GM19468 (cell line): ENCODE measurements around the gene NEURL1B.

Source experiments
- ATAC-seq: cut with Tn5 transposase; IDR thresholded peaks from one replicate; pipeline ENCODE4 v1.9.1; 2021; ENCODE audit warnings: mild to moderate bottlenecking, moderate library complexity, moderate number of reproducible peaks; ENCODE audit not compliant: unreplicated experiment; ENCODE audit errors: extremely low read depth

NEURL1B gene

DNA sequence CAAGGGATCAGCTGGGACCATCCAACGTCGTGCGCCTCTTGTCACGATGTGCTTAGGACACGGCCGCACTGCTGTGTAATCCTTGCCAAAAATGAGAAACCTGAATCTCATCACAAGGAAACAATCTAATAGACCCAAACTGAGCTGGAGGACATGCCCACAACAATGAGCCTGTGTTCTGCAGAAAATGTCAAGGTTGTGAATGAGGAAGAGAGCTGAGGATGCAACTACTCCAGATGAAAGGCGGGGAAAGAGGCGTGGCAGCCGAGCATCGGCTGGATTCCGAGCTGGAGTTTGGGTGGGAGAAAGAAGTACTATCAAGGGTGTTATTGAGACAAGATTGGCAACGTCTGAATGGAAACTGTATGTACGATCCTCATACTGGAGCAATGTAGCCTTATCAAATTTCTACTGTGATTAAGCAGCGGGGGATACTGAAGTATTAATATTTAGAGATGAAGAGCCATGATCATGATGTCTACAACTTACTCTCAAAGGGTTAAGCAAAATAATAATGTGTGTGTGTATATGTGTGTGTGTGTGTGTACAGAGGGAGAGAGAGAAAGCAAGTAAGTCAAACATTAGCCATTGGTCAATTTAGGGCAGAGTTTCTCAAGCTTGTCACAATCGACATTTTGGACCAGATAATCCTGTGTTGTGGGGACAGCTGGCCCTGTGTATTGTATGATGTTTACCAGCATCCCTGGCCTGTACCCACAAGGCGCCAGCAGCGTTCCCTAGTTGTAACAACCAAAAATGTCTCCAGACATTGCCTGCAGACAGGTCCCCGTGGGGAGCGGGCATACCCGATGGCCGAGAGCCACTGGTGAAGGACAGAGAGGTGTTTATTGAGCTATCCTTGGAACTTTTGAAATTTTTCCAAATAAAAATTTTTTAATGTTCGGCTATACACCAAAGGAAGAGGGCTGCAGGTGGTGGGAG, 83.5 kb downstream of the NEURL1B start:
- no peak for ATAC-seq

GRCh38 chr5:172725273-172725672, 84.2 kb downstream of the NEURL1B start:
- ATAC-seq: no peak

DNA sequence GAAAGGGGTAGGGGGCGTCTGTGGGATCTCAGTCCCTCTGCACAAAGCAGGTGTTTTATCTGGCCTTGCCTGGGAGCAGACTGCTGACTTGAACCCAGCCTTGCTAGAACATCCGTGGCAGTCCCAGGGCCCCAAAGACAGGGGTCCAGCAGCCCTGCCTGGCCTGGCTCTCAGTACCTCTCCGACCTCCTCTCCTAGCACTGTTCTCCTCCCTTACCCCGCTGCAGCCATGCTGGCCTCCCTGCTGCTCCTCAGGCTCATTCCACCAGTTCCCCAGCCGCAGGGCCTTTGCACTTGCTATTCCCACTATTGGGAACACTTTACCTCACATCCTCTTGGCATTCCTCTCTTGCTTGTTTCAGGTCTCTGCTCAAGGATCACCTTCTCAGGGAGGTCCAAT, 84.7 kb downstream of the NEURL1B start:
- ATAC-seq: no peak

DNA sequence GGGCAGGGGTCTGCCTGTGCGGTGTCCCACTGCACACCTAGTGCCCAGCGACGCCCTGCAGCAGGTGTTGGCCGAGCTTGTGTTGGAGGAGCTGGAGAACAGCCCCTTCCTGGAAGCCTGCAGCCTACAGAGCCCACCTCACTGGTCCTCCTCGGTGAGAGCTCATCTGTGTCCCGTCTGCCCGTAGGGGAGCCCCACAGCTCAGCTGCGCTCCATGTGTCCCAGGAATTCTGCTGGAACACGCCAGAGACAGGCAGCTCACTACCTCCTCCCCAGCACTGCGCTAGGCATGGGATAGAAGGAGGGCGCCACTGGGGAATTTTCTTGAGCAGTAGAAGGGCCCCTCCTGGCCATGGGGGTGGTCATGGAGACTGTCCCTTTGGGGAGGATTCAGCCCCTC, 85.9 kb downstream of the NEURL1B start:
- no peak for ATAC-seq

DNA sequence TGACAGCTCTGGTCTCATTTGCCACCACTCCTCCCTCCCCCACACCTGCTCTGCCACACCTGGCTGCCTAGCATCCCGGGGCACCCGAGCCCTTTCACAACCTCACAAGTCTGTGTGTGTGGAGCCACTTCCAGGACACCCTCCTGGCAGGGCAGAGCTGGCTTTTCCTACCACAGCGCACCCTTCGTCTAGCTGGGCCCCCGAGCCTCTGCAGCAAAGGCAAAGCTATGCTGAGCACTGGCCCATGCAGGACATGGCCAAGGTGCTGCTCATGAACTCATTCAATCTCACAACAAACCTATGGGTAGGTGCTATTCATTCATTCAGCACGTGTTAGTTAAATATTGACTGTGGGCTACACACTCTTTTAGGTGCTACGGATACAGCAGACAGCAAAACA, 86.5 kb downstream of the NEURL1B start:
- ATAC-seq: no peak

GRCh38 chr5:172728481-172729241, 87.6 kb downstream of the NEURL1B start:
- ATAC-seq: no peak

- ATAC-seq: no peak
These were observed 88.5 kb downstream of the NEURL1B start for GRCh38 chr5:172729588-172729987.

- no peak for ATAC-seq
These were observed 89.2 kb downstream of the NEURL1B start for GRCh38 chr5:172730222-172730621.

DNA sequence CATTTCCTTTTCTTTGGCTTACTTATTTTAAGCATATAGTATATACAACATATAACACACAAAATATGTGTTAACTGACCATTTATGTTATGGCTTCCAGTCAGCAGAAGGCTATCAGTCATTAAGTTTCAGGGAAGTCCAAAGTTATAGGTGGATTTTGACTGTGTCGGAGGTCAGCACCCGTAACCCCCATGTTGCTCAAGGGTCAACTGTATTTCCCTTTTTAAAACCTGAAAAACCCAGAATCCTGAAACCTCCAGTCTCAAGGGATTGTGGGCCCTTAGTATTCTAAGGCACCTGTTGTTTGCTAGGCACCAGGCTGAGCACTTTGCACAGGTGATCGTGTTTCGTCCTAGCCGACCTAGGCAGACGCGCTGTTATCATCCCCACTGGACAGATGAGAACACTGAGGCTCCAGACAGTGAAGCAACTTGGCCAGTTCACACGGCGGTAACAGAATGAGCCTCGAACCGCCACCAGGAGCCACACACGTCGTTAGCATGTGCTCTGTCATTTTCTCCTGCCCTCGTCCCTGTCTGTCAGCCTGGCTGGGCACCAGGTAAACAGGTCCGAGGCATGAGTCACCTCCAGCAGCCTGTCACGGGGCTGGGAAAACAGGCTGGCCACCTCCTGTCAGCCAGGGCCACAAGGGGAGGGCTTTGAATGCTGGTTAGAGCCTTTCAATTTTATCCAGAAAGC, 90.1 kb downstream of the NEURL1B start:
- ATAC-seq: no peak

DNA sequence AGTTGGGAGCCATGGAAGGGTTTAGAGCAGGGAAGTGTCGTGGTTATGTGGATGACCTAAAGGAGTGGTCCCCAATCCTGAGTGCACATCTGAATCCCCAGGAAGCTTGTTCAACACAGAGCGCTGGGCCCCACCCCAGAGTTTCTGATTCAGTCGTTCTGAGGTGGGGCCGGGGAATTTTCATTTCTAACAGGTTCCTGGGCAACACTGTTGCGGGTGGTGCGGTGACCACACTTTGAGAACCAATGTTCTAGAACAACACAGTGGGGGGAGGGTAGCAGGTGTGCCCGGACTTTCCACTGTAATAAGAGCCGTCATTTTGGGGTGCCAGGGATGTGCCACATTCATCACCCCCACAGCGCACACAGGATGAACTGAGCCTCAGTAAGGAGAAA, 90.6 kb downstream of the NEURL1B start:
- no peak for ATAC-seq

- ATAC-seq: no peak
These were observed 91.3 kb downstream of the NEURL1B start for GRCh38 chr5:172732201-172732865.

DNA sequence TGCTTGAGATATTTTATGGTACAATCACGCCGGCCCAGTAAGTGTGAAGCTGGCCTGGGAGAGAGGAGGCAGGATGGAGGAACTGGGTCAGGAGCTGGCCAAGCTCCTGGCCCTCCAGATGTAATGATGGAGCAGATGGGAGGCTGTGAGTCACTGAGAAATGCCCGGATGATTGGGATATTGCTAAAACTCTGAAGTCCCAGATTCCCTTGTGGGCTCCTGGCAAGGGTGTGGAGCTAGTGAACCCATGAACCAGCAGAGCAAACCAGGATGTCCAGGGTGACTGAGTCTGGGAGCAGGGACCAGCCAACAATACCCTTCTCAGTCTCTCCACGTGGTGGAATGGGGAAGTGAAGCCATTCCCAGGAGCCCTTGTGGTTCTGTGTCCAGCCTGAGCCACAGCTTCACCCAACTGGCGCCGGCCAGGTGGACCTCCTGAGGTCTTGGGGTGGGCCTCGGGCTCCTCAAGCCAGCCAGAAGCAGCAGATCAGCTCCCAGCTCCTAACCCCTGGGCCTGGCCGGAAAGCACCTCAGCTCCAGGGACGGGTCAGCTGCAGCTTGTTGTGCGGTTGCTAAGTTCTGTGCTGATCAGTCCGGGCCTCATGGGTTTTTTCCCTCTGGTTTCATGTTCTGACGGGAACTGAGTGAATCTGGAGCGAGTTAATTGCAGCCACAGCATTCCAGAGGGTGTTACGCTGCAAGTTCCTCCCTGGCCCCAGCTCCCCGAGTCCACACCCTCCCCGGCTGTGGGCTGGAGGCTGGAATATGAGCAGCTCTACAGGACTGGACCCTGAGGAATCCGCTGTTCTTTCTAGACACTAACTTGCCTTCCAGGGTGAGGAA, 92.3 kb downstream of the NEURL1B start:
- ATAC-seq: no peak

- ATAC-seq: no peak
These were observed 92.9 kb downstream of the NEURL1B start for GRCh38 chr5:172733974-172734346.

GRCh38 chr5:172735141-172735831, 94.2 kb downstream of the NEURL1B start:
- no peak for ATAC-seq

DNA sequence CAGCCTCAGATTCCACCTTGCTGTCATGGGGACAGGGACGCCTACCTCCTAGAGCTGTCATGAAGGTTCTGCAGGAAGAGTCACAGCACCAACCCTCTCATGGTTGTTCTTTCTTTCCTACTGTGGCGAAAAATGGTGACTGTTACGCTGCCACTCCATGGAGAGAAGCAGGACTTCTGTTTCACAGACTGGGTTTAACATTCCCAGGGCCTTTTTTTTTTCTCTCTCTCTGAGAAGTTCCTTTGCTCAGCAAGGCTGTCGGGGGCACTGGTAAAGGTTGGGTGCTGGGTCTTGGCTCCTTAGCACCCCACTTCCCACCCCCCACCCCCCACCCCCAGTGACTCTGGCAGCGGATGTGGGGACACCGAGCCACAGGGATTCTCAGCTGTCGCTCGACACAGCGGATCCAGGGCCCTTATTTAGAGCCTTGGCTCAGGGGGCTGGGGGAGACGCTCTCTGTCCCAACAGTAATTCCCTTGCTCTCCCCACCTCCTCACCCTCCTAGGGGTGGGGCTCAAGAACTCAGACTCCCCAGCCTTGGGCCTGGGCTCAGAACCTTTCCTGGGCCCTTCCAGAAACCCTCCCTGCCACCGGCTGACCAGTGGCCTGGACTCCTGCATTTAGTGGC, 95.6 kb downstream of the NEURL1B start:
- no peak for ATAC-seq

- no peak for ATAC-seq
These were observed 98.3 kb downstream of the NEURL1B start for GRCh38 chr5:172739375-172739774.

DNA sequence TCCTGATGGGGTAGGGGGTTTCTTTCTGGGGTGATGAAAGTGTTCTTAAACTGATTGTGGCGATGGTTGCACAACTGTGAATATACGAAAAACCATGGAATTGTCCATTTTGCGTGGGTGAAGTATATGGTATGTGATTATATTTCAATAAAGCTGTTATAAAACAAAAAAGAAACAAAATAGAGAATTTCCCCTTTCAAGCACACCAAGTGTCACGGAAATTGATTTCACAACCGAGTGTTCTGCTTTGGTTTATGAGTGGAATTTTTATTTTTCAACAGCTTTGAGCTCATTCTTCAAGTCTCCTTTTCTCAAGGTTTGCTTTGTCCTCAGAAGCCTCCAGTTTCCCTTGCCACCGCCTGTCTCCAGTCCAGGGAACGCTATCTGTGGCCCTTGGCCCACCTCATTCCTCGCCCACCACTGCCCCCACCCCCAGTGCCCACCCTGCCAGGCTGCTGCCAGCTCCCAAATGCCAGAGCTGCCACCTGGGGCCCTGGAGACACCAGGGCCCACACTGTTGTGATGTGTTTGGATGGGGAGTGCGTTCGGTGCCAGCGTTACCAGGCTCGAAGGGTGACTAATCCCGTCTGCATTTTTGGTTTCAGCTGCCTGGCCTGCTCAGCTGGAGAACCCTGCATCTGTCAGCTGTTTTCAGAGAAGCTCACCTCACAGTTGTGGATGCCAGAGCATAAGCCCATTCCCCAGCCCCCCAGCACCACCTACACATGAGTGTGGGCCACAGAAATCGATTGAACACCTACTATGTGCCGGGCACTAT, 99.6 kb downstream of the NEURL1B start:
- no peak for ATAC-seq
